Spleen (tissue), 7 donors: Measurements from ENCODE around the gene C20orf144.

ENCODE experiments used
- CTCF ChIP-seq, 11 experiments: fragments of 200-600 bp in 7 of 11; fragments of 450-650 bp in 4 of 11; sonication (generic) in 4 of 11; IDR thresholded peaks in 8 of 11; conservative IDR thresholded peaks in 3 of 11; 1 replicate in 7 of 11; 2 replicates in 4 of 11; pipeline versions ENCODE4 v1.4.0 to v1.8.0; 2016 to 2021; ENCODE audit warnings: antibody characterized with exemption in 11 of 11, inconsistent platforms in 4 of 11, mild to moderate bottlenecking in 1 of 11
- POLR2A ChIP-seq, 3 donors: fragments of 450-650 bp; IDR thresholded peaks; one replicate each; pipeline ENCODE4 v1.5.1; 2017; ENCODE audit warnings: antibody characterized with exemption in 3 of 3, mild to moderate bottlenecking in 1 of 3
- POLR2AphosphoS5 ChIP-seq, 3 donors: sonication (generic); formaldehyde crosslinking; IDR thresholded peaks; one replicate each; pipeline ENCODE4 v1.5.1; 2017; ENCODE audit warnings: antibody characterized with exemption in 3 of 3
- donor health status: DM: no; HTN: no; CAD: no; lungs with moderate emphysema.
- donor health status: DM: no; HTN: no; CAD: no.
- donor health status: DM: no; HTN: no; CAD: no.

GRCh38 chr20:33670715-33671499, 8.8 kb downstream of the C20orf144 start:
- TF ChIP-seq CTCF (IDR thresholded peaks at IDR 0.05 in 8 of 11, conservative IDR thresholded peaks at IDR 0.05 in 3 of 11) (no peak), POLR2A (IDR thresholded peaks at IDR 0.05) (no peak), POLR2AphosphoS5 (IDR thresholded peaks at IDR 0.05) (no peak)
